Liver (tissue), 9 donors: Measurements from ENCODE around the gene RASSF7. TPM values are rescaled to one million over a fixed set of nuclear protein-coding genes. Genes with fewer than 3 reads are reported as not detected.

Experiments used
- DNase-seq: peaks from one replicate; pipeline ENCODE4 v3.0.0-alpha.2; 2017; ENCODE audit warnings: low spot score
- H3K27ac ChIP-seq, 2 donors: one replicate each; pipeline ENCODE4 v1.7.0; 2013; ENCODE audit warnings: inconsistent platforms in 2 of 2, low read length in 2 of 2, control low read depth in 1 of 2, low read depth in 1 of 2, mild to moderate bottlenecking in 1 of 2
- H3K27me3 ChIP-seq, 4 donors: one replicate each; pipeline versions ENCODE4 v1.6.1 to v1.7.0; 2013; ENCODE audit warnings: low read length in 3 of 4, inconsistent platforms in 1 of 4, mild to moderate bottlenecking in 1 of 4, moderate library complexity in 1 of 4; ENCODE audit not compliant: control insufficient read depth in 4 of 4, insufficient read depth in 4 of 4
- H3K36me3 ChIP-seq, 4 donors: one replicate each; pipeline versions ENCODE4 v1.6.1 to v1.7.0; 2013; ENCODE audit warnings: low read length in 3 of 4, mild to moderate bottlenecking in 3 of 4, low read depth in 1 of 4, moderate library complexity in 1 of 4; ENCODE audit not compliant: control insufficient read depth in 4 of 4, insufficient read depth in 3 of 4
- H3K4me1 ChIP-seq, 4 donors: one replicate each; pipeline versions ENCODE4 v1.6.1 to v1.7.0; 2013; ENCODE audit warnings: low read length in 3 of 4, mild to moderate bottlenecking in 3 of 4, moderate library complexity in 1 of 4; ENCODE audit not compliant: control insufficient read depth in 4 of 4, insufficient read depth in 4 of 4
- H3K4me3 ChIP-seq, 3 donors: one replicate each; pipeline versions ENCODE4 v1.6.1 to v1.7.0; 2013; ENCODE audit warnings: low read length in 3 of 3, control low read depth in 1 of 3, low read depth in 1 of 3, mild to moderate bottlenecking in 1 of 3
- H3K9ac ChIP-seq, 2 donors: one replicate each; pipeline ENCODE4 v1.7.0; 2013; ENCODE audit warnings: low read length in 2 of 2, mild to moderate bottlenecking in 2 of 2, moderate library complexity in 2 of 2, control low read depth in 1 of 2, low read depth in 1 of 2
- H3K9me3 ChIP-seq, 4 donors: one replicate each; pipeline versions ENCODE4 v1.6.1 to v1.7.0; 2013; ENCODE audit warnings: low read length in 3 of 4; ENCODE audit not compliant: control insufficient read depth in 4 of 4
- CTCF ChIP-seq: fragments of 150-350 bp; IDR thresholded peaks from 2 replicates; pipeline ENCODE4 v1.5.1; 2017; ENCODE audit warnings: improper control_type of control experiment, low read depth, low read length; ENCODE audit not compliant: missing input control
- EGR1 ChIP-seq, 2 donors: IDR thresholded peaks; 2 replicates each; pipeline ENCODE4 v1.6.1; 2016 to 2018; ENCODE audit warnings: antibody characterized with exemption in 2 of 2, low read depth in 2 of 2
- FOXA1 ChIP-seq: IDR thresholded peaks from 2 replicates; pipeline ENCODE4 v1.6.1; 2016; ENCODE audit warnings: antibody characterized with exemption
- FOXA2 ChIP-seq: IDR thresholded peaks from 2 replicates; pipeline ENCODE4 v1.6.1; 2016; ENCODE audit warnings: antibody characterized with exemption
- GABPA ChIP-seq, 2 donors: IDR thresholded peaks in 1 of 2; conservative IDR thresholded peaks in 1 of 2; 2 replicates each; pipeline ENCODE4 v1.6.1; 2016; ENCODE audit warnings: antibody characterized with exemption in 2 of 2, mild to moderate bottlenecking in 1 of 2, moderate library complexity in 1 of 2
- HNF4A ChIP-seq, 2 donors: conservative IDR thresholded peaks; 2 replicates each; pipeline ENCODE4 v1.6.1; 2016; ENCODE audit warnings: antibody characterized with exemption in 2 of 2, mild to moderate bottlenecking in 2 of 2
- HNF4G ChIP-seq: IDR thresholded peaks from 2 replicates; pipeline ENCODE4 v1.6.1; 2016; ENCODE audit warnings: antibody characterized with exemption
- JUND ChIP-seq, 2 donors: IDR thresholded peaks; 2 replicates each; pipeline ENCODE4 v1.6.1; 2016; ENCODE audit warnings: antibody characterized with exemption in 2 of 2
- MAX ChIP-seq: IDR thresholded peaks from 2 replicates; pipeline ENCODE4 v1.6.1; 2016; ENCODE audit warnings: antibody characterized with exemption
- NR2F2 ChIP-seq: IDR thresholded peaks from 2 replicates; pipeline ENCODE4 v1.6.1; 2016; ENCODE audit warnings: antibody characterized with exemption
- RAD21 ChIP-seq, 2 donors: IDR thresholded peaks; 2 replicates each; pipeline ENCODE4 v1.6.1; 2016; ENCODE audit warnings: antibody characterized with exemption in 2 of 2, mild to moderate bottlenecking in 2 of 2
- SP1 ChIP-seq: IDR thresholded peaks from 2 replicates; pipeline ENCODE4 v1.6.1; 2018; ENCODE audit warnings: antibody characterized with exemption, mild to moderate bottlenecking
- TAF1 ChIP-seq: conservative IDR thresholded peaks from 2 replicates; pipeline ENCODE4 v1.6.1; 2016; ENCODE audit warnings: antibody characterized with exemption, mild to moderate bottlenecking
- YY1 ChIP-seq: IDR thresholded peaks from 2 replicates; pipeline ENCODE4 v1.6.1; 2016; ENCODE audit warnings: antibody characterized with exemption, mild to moderate bottlenecking
- WGBS: extraction: QIAGEN DNeasy Blood & Tissue Kit; methylation state at CpG from one replicate; pipeline ENCODE4 v1.1.7; 2013; 5-methylcytosine and 5-hydroxymethylcytosine counted together
- polyA plus RNA-seq, 2 donors: library from polyadenylated mRNA; stranded (reverse) in 1 of 2; unstranded in 1 of 2; fragments of 200-250 nt in 1 of 2; fragments of >200 nt in 1 of 2; fragmentation: Nextera tagmentation in 1 of 2; extraction: Ambion mirVana in 1 of 2; gene quantifications; one replicate each; pipeline versions ENCODE4 v1.2.1 to v1.2.3, GENCODE V29; 2013 to 2015
- total RNA-seq, 2 donors: library from RNA; depleted of rRNA; stranded (reverse); fragments of >200 nt; gene quantifications; one replicate each; pipeline ENCODE4 v1.2.3, GENCODE V29; 2014
- TF ChIP-seq, protein P1 (sequence below): IDR thresholded peaks from 2 replicates; pipeline ENCODE4 v1.6.1; 2016; ENCODE audit warnings: antibody characterized with exemption, mild to moderate bottlenecking
- TF ChIP-seq, protein P2 (sequence below): IDR thresholded peaks from 2 replicates; pipeline ENCODE4 v1.6.1; 2016; ENCODE audit warnings: antibody characterized with exemption
- donor health status: healthy.
- donor health status: healthy.
- donor health status: healthy.
- donor health status: healthy.
- donor health status: healthy.

Gene RASSF7
- total and polyA plus RNA-seq, 4 donors: 11.5 to 50.4 (median 36.9) TPM

DNA sequence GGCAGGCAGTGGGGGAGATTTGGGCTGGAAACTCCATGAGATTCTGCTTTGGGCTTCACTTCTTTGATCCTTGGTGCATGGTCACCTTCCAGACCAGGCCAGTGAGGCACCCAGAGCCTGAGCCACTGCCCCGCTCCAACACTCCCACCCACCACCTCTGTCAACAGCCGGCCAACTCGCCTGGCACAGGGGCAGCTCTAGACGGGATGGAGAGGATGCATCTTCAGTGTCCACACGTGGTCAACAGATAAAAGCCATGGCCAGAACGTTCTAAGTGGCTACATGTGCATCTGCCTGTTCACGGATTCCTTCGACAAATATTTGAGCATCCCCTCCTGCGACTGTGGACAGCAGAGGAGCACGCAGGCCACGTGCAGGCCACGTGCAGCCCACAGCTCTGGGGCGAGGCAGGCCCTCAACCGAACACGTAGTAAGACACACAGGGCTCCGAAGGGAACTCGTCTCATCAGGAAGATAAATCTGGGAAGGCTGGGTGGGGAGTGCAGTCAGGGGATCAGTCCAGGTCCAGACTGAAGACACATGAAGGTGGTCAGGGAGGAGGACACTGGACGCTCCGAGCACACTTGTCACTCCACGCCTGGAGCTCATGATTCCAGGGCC lies 22.2 kb upstream of the RASSF7 start:
- H3K4me1 ChIP-seq: peaks cover 8 to 33% (median 26%) of the 10 kb centered on the region in 4 donors
- 92% methylated on average over 20 of the region's 20 CpGs for WGBS
- no peak overlapping the region for H3K27ac ChIP-seq
- H3K9ac ChIP-seq: no peak overlapping the region
- no peaks in the 10 kb centered on the region for H3K9me3 ChIP-seq
- no peak for DNase-seq
- TF ChIP-seq HNF4G (no peak), HNF4A (conservative IDR thresholded peaks at IDR 0.05) (no peak), JUND (IDR thresholded peaks at IDR 0.05) (no peak), MAX (no peak), CTCF (no peak), SP1 (no peak), FOXA1 (no peak)
- no peaks in the 10 kb centered on the region for H3K36me3 ChIP-seq
- H3K4me3 ChIP-seq: no peak overlapping the region
- H3K27me3 ChIP-seq: no peaks in the 10 kb centered on the region

GRCh38 chr11:539971-540481 lies 20.7 kb upstream of the RASSF7 start:
- no peak overlapping the region for H3K9ac ChIP-seq
- no peak for DNase-seq
- H3K27ac ChIP-seq: no peak overlapping the region
- H3K4me3 ChIP-seq: no peak overlapping the region
- H3K36me3 ChIP-seq: no peaks in the 10 kb centered on the region
- WGBS: 95% methylated on average over 8 of the region's 8 CpGs
- H3K27me3 ChIP-seq: no peaks in the 10 kb centered on the region
- H3K4me1 ChIP-seq: peaks cover 6 to 22% (median 16%) of the 10 kb centered on the region in 4 donors
- TF ChIP-seq FOXA2 (no peak), NR2F2 (no peak), SP1 (no peak), FOXA1 (no peak), MAX (no peak), HNF4G (no peak), JUND (IDR thresholded peaks at IDR 0.05) (no peak), RAD21 (IDR thresholded peaks at IDR 0.05) (no peak), TAF1 (no peak), HNF4A (conservative IDR thresholded peaks at IDR 0.05) (no peak), EGR1 (IDR thresholded peaks at IDR 0.05; ENCODE audit: low read depth in 2 of 2) (no peak), CTCF (no peak), YY1 (no peak), GABPA (IDR thresholded peaks at IDR 0.05 in 1 of 2, conservative IDR thresholded peaks at IDR 0.05 in 1 of 2) (no peak)
- TF ChIP-seq, protein P1, sequence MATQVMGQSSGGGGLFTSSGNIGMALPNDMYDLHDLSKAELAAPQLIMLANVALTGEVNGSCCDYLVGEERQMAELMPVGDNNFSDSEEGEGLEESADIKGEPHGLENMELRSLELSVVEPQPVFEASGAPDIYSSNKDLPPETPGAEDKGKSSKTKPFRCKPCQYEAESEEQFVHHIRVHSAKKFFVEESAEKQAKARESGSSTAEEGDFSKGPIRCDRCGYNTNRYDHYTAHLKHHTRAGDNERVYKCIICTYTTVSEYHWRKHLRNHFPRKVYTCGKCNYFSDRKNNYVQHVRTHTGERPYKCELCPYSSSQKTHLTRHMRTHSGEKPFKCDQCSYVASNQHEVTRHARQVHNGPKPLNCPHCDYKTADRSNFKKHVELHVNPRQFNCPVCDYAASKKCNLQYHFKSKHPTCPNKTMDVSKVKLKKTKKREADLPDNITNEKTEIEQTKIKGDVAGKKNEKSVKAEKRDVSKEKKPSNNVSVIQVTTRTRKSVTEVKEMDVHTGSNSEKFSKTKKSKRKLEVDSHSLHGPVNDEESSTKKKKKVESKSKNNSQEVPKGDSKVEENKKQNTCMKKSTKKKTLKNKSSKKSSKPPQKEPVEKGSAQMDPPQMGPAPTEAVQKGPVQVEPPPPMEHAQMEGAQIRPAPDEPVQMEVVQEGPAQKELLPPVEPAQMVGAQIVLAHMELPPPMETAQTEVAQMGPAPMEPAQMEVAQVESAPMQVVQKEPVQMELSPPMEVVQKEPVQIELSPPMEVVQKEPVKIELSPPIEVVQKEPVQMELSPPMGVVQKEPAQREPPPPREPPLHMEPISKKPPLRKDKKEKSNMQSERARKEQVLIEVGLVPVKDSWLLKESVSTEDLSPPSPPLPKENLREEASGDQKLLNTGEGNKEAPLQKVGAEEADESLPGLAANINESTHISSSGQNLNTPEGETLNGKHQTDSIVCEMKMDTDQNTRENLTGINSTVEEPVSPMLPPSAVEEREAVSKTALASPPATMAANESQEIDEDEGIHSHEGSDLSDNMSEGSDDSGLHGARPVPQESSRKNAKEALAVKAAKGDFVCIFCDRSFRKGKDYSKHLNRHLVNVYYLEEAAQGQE: no peak
- TF ChIP-seq, protein P2, sequence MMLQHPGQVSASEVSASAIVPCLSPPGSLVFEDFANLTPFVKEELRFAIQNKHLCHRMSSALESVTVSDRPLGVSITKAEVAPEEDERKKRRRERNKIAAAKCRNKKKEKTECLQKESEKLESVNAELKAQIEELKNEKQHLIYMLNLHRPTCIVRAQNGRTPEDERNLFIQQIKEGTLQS: no peak
- H3K9me3 ChIP-seq: no peaks in the 10 kb centered on the region
